T-helper 17 cell (primary cell): Measurements from ENCODE around the gene USP54. TPM values are rescaled to one million over a fixed set of nuclear protein-coding genes. Genes with fewer than 3 reads are reported as not detected.
A peak's percentile ranks its signal among the peaks of the same experiment; 100 is the strongest.
"Not testable (repeated sequence)": the region's sequence is repeated elsewhere in the genome, so short reads cannot be mapped to it uniquely, and the experiment has no call there.

Source experiments
- ATAC-seq: fragments of 150-1000 bp; cut with Tn5 transposase; 2 replicates; pipeline ENCODE4 v1.10.0; 2021; ENCODE audit warnings: mild to moderate bottlenecking, moderate library complexity
- DNase-seq, 3 donors: peaks; one replicate each; pipeline versions ENCODE4 v3.0.0 to v3.0.0-alpha.2; 2020 to 2021
- H3K9me3 ChIP-seq: one replicate; pipeline ENCODE4 v1.7.0; 2013; ENCODE audit warnings: low read length, mild to moderate bottlenecking; ENCODE audit not compliant: control insufficient read depth, poor library complexity, severe bottlenecking
- H3K27ac Mint-ChIP-seq: one replicate; pipeline ENCODE4 v1.8.0; 2022; ENCODE audit warnings: mild to moderate bottlenecking, moderate library complexity, mixed read lengths
- H3K27me3 Mint-ChIP-seq: one replicate; pipeline ENCODE4 v1.8.0; 2022; ENCODE audit warnings: mixed read lengths
- H3K36me3 Mint-ChIP-seq: one replicate; pipeline ENCODE4 v1.8.0; 2022; ENCODE audit warnings: low read depth, mixed read lengths
- H3K4me1 Mint-ChIP-seq: one replicate; pipeline ENCODE4 v1.8.0; 2022; ENCODE audit warnings: mild to moderate bottlenecking, mixed read lengths
- H3K4me3 Mint-ChIP-seq: one replicate; pipeline ENCODE4 v1.8.0; 2022; ENCODE audit warnings: mild to moderate bottlenecking, moderate library complexity, mixed read lengths
- total RNA-seq, 4 donors: library from RNA in 2 of 4; stranded (reverse) in 2 of 4; gene quantifications; one replicate each; pipeline ENCODE4 v1.2.3 and lab custom pipeline; 2022 to 2026

USP54 gene
- total RNA-seq, 2 donors from 2014 or later = 3.6 TPM

DNA sequence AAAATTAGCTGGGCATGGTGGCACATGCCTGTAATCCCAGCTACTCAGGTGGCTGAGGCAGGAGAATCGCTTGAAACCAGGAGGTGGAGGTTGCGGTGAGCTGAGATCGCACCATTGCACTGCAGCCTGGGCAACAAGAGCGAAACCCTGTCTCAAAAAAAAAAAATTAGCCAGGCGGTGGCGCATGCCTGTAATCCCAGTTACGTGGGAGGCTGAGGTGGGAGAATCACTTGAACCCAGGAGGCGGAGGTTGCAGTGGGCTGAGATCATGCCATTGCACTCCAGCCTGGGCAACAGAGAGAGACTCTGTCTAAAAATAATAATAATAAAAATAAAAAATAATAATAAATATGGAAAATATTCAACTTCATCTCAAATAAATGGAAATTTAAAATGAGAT, 26.0 kb upstream of the USP54 start:
- not testable (repeated sequence) for H3K4me1 Mint-ChIP-seq, H3K27ac Mint-ChIP-seq, H3K4me3 Mint-ChIP-seq, H3K27me3 Mint-ChIP-seq, DNase-seq, ATAC-seq, H3K36me3 Mint-ChIP-seq, H3K9me3 ChIP-seq

DNA sequence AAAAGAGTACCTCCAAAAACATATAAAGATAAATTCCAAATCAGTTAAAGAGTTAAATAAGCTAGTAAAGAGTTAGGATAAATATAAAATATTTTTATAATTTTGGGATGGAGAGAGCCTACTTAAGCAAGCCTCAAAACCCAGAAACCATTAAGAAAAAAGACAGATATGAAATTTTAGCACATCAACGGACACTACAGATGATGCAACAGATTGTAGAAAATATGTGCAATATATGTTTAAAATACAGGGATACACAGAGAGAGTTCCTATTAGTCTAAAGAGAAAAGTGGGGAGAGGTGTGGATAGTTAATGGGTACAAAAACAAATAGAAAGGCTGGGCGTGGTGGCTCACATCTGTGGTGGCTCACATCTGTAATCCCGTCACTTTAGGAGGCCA, 23.6 kb upstream of the USP54 start:
- H3K4me3 Mint-ChIP-seq = no peak overlapping the region

DNA sequence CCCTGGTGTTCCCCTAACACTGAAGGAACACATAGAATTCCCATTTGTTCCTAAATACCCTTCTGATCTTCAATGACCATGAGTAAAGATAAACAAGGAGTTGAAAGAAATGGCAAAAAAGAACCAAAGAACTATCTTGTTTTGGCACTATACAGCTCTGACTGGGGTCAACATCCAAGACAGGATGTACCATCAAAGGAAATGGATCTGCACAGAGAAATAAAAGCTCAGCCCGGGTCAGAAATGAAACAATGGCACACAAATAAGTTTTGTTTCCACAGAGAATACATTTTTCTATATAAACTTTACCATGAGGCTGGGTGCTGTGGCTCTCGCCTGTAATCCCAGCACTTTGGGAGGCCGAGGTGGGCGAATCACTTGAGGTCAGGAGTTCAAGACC, 18.0 kb upstream of the USP54 start:
- Mint-ChIP-seq H3K36me3 (peaks cover 3% of the 10 kb centered on the region), H3K27ac (no peak overlapping the region), H3K27me3 (no peaks in the 10 kb centered on the region), H3K4me3 (no peak overlapping the region), H3K4me1 (no peaks in the 10 kb centered on the region)
- ATAC-seq = no peak
- DNase-seq = no peak
- no peaks in the 10 kb centered on the region for H3K9me3 ChIP-seq

More for the DNA sequence above, 23.6 kb upstream of the USP54 start:
- no peaks in the 10 kb centered on the region for H3K36me3 Mint-ChIP-seq
- H3K27ac Mint-ChIP-seq = peak overlapping the region; percentile 63
- DNase-seq (no peak), ATAC-seq (no peak)
- H3K27me3 Mint-ChIP-seq = no peaks in the 10 kb centered on the region
- H3K4me1 Mint-ChIP-seq = no peaks in the 10 kb centered on the region
- H3K9me3 ChIP-seq = no peaks in the 10 kb centered on the region

DNA sequence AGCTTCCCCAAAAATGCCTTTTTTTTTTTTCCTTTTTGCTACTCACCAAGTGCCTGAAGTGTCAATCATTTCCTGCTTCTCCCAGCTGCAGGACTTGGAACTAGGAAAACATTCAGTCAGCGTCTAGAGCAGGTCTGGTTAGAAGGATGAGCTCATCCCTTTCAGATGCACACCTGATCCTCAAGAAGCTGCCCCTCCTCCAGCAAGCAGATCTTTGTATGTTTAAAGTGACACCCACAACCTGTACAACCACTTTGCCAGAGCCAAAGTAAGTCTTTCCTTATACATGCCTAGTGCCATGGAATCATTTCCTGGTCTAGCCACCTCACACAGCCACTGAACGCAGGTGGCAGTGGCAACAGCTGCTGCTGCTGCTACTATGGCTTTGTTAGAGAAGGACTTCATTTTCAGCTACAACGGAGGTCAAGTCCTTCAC, 10.4 kb upstream of the USP54 start:
- H3K4me3 Mint-ChIP-seq = no peak overlapping the region
- H3K27ac Mint-ChIP-seq = no peak overlapping the region
- ATAC-seq (no peak), DNase-seq (no peak)
- no peaks in the 10 kb centered on the region for H3K9me3 ChIP-seq
- no peaks in the 10 kb centered on the region for H3K4me1 Mint-ChIP-seq
- H3K27me3 Mint-ChIP-seq = no peaks in the 10 kb centered on the region
- peaks cover 3% of the 10 kb centered on the region for H3K36me3 Mint-ChIP-seq

DNA sequence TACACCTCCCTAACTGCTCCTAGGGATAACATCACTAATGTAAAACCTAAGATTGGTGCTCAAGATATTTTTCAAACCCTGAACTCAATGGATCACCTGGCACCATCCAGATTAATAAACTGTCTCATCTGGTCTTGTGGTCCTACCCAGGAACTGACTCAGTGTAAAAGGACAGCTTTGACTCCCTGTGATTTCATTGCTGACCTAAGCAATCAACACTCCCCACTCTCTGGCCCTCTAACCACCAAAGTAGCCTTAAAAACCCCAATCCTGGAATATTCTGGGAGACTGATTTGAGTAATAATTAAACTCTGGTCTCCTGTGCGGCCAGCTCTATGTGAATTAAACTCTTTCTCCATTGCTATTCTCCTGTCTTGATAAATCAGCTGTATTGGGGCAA, 6.2 kb upstream of the USP54 start:
- ATAC-seq = no peak
- Mint-ChIP-seq H3K4me3 (no peak overlapping the region), H3K4me1 (no peaks in the 10 kb centered on the region), H3K27me3 (no peaks in the 10 kb centered on the region), H3K27ac (peak overlapping the region; percentile 49), H3K36me3 (no peaks in the 10 kb centered on the region)
- DNase-seq = no peak
- no peaks in the 10 kb centered on the region for H3K9me3 ChIP-seq

DNA sequence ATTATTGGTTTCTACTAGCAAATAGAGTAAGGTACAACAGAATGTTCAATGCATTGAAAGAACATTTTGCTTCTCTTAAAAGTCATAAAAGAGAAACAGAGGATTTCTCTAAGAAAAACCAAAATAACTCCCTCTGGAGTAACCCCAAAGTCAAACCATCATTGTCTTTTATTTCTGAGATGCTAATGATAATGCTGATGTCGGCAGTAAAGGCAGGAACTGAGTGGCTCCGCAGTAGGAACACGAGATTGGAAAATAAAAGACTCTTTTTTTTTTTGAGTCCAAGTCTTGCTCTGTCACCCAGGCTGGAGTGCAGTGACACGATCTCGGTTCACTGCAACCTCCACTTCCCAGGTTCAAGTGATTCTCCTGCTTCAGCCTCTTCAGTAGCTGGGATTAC, 2.7 kb upstream of the USP54 start:
- H3K27ac Mint-ChIP-seq = no peak overlapping the region
- ATAC-seq = no peak
- no peaks in the 10 kb centered on the region for H3K36me3 Mint-ChIP-seq
- H3K4me3 Mint-ChIP-seq = no peak overlapping the region
- H3K9me3 ChIP-seq = no peaks in the 10 kb centered on the region
- H3K27me3 Mint-ChIP-seq = no peaks in the 10 kb centered on the region
- peaks cover 11% of the 10 kb centered on the region for H3K4me1 Mint-ChIP-seq
- DNase-seq = no peak

DNA sequence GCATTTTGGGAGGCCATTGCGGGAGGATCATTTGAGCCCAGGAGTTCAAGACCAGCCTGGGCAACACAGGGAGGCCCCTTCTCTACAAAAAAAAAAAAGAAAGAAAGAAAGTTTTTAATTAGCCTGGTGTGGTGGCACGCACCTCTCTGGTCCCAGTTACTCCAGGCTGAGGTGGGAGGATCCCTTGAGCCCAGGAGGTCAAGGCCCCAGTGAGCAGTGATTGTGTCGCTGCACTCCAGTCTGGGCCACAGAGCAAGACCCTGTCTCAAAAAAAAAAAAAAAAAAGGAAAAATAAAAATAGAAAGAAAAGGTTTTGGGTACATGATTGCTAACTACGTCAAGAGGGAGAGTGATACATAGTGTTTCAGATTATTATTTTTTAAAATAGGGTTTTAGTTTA, 2.0 kb upstream of the USP54 start:
- Mint-ChIP-seq H3K27me3 (no peaks in the 10 kb centered on the region), H3K27ac (no peak overlapping the region), H3K36me3 (no peaks in the 10 kb centered on the region), H3K4me1 (peaks cover 11% of the 10 kb centered on the region), H3K4me3 (no peak overlapping the region)
- DNase-seq = no peak
- no peaks in the 10 kb centered on the region for H3K9me3 ChIP-seq
- ATAC-seq = no peak

DNA sequence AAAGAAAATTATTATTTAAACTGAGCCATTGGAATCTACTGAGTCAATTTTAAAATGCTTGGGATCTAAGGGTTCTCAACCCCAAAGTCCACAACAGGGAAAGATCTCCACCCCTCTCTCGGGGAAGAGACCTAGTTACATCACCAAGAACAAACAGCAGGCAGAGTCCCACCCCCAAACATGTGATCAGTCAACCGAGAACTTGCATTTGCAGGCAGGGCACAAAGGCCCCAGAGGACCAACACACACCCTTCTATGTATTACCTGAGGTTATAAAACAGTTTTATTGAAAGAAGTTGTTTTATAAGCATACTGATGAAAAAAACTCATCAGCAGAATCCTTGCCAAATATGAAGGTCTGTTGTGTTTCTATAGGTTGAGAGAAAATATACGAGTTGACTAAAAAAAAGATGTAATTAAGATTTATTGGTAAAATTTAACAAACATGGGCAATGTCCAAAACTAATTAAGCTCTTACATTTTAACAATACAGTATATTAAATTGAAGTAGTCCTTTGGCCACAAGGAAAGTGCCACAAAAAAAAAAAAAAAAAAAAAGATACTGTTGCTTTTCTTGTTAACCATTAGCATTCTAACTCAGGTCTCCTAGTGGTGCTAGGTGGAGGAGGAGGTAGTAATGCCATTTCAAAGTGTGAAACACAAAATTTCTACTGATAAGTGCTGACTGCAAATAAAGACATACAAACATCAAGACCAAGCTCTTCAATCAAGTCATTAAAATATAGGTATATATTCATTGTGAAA, 975 bp upstream of the USP54 start:
- peak overlapping the region; percentile 76 for H3K27ac Mint-ChIP-seq
- no peaks in the 10 kb centered on the region for H3K36me3 Mint-ChIP-seq
- DNase-seq = no peak
- ATAC-seq = peak; percentile 58
- H3K9me3 ChIP-seq = no peaks in the 10 kb centered on the region
- peaks cover 11% of the 10 kb centered on the region for H3K4me1 Mint-ChIP-seq
- H3K4me3 Mint-ChIP-seq = no peak overlapping the region
- H3K27me3 Mint-ChIP-seq = no peaks in the 10 kb centered on the region

DNA sequence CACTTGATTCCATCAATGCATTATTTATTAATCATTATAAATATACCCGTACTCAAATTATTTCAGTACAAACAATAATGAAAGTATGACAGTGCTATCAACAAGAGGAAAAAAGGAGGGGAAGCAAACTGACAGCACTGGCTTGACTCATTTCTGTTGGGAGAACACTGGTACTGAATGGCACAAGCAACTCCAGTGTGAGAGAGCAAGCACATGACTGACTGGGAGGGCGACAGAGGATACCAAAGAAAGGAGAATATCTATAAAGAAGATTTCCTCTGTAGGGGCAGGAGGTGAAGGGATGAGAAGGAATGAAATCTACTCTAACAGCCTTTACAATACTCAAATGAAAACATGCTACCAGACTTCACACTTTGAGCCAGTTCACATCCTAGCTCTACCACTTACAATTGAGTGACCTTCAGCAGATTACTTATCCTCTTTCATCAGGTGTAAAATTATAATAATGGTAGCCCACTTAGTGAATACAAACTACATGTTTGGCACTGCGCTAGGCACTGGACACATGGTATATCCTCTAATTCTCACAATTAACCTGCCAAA, 1.5 kb downstream of the USP54 start:
- Mint-ChIP-seq H3K27me3 (no peaks in the 10 kb centered on the region), H3K27ac (no peak overlapping the region), H3K36me3 (no peaks in the 10 kb centered on the region), H3K4me3 (no peak overlapping the region), H3K4me1 (peaks cover 11% of the 10 kb centered on the region)
- no peak for ATAC-seq
- DNase-seq = no peak
- H3K9me3 ChIP-seq = no peaks in the 10 kb centered on the region

DNA sequence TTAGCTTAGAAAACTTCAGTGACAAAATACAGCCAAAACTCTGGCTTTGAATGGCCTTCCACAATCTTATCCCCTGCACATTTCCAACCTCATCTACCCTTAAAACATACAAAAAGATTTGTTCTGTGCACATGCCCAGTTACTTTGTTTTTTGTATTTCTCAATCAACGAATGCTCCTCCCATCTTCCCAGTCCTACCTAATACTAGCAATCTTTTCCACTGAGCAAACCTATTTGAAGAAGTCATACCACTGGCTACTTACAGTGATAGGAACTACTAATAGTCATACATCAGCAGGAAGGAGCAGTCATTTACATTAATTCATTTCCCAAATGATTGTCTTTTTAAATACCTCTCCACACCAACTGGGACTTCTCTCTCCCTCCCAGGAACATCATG, 2.5 kb downstream of the USP54 start:
- peaks cover 11% of the 10 kb centered on the region for H3K4me1 Mint-ChIP-seq
- no peak overlapping the region for H3K4me3 Mint-ChIP-seq
- H3K27me3 Mint-ChIP-seq = no peaks in the 10 kb centered on the region
- H3K27ac Mint-ChIP-seq = no peak overlapping the region
- no peaks in the 10 kb centered on the region for H3K9me3 ChIP-seq
- DNase-seq (no peak), ATAC-seq (no peak)
- H3K36me3 Mint-ChIP-seq = no peaks in the 10 kb centered on the region

DNA sequence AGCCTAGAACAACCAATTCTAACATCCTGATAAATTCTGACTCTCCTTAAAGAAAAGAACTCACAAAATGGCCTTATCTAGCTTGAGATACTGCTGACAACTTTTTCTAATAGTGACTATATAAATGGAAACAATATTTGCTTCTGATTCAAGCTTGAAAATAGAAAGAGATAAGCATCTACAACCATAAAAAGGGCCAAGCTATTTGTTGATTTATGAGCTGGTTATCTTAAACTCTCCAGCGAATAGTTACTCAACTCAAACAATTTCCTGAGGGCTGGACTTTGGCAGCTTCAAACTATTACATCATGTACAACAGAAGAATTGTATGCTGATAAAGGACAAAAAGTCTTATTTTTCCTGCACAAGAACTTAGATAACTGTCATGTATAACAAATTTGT, 4.6 kb downstream of the USP54 start:
- no peak for ATAC-seq
- no peak overlapping the region for H3K4me3 Mint-ChIP-seq
- H3K27ac Mint-ChIP-seq = no peak overlapping the region
- DNase-seq = no peak
- no peaks in the 10 kb centered on the region for H3K9me3 ChIP-seq
- no peaks in the 10 kb centered on the region for H3K27me3 Mint-ChIP-seq
- H3K36me3 Mint-ChIP-seq = no peaks in the 10 kb centered on the region
- peaks cover 6% of the 10 kb centered on the region for H3K4me1 Mint-ChIP-seq

DNA sequence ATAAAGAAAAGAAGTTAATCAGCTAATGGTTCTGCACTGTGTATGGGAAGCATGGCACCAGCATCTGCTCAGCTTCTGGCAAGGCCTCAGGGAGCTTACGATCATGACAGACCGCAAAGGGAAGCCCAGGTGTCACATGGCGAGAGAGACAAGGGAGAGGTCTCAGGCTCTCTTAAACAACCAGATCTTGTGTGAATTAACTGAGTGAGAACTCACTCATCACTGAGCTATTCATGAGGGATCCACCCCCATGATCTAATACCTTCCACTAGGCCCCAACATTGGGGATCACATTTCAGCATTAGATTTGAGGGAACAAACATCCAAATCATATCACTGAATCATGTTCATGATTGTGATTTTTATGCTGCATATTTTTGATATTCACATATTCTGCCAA, 5.8 kb downstream of the USP54 start:
- no peak for DNase-seq
- no peaks in the 10 kb centered on the region for H3K4me1 Mint-ChIP-seq
- H3K27me3 Mint-ChIP-seq = no peaks in the 10 kb centered on the region
- no peaks in the 10 kb centered on the region for H3K9me3 ChIP-seq
- no peak for ATAC-seq
- no peak overlapping the region for H3K4me3 Mint-ChIP-seq
- H3K27ac Mint-ChIP-seq = no peak overlapping the region
- H3K36me3 Mint-ChIP-seq = no peaks in the 10 kb centered on the region

DNA sequence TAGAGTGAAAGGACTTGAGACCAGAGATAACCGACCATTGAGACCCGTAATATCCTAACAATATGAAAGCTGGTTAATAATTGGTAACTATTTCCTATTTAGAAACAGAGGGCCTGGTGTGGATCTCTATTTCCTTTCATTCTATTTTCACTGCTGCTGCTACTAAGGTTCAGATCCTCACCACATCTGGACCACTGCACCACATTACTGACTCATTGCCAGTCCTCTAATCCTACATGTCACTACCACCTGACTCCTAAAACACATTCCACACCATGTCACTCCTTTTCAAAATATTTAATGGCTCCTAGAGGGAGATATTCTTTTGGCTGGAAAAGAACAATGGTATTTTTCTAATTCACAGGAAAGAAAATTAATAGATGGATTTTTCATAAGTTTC, 6.4 kb downstream of the USP54 start:
- no peak overlapping the region for H3K4me3 Mint-ChIP-seq
- DNase-seq (no peak), ATAC-seq (no peak)
- H3K27me3 Mint-ChIP-seq = no peaks in the 10 kb centered on the region
- no peaks in the 10 kb centered on the region for H3K4me1 Mint-ChIP-seq
- no peak overlapping the region for H3K27ac Mint-ChIP-seq
- no peaks in the 10 kb centered on the region for H3K9me3 ChIP-seq
- no peaks in the 10 kb centered on the region for H3K36me3 Mint-ChIP-seq

DNA sequence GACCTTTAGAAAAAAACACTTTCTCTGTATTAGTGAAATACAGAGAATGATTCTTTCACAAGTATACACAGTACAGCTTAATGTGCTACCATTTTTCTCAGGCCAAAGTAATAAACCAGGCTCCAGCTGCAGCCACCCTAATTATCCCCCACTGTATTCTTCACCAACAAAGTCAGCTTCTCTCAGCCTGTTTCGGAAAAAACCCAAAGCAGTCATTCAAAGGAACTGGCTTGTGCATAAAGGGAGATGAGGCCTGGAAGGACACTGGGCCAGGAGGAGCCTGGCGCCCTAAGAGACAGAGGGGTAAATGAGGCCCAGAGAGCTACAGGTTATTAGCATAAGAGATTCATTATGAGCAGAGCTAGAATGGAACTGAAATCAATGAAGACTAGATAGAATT, 9.2 kb downstream of the USP54 start:
- peaks cover 4% of the 10 kb centered on the region for H3K4me1 Mint-ChIP-seq
- no peak for DNase-seq
- H3K4me3 Mint-ChIP-seq = no peak overlapping the region
- no peak overlapping the region for H3K27ac Mint-ChIP-seq
- no peaks in the 10 kb centered on the region for H3K27me3 Mint-ChIP-seq
- no peak for ATAC-seq
- H3K9me3 ChIP-seq = no peaks in the 10 kb centered on the region
- H3K36me3 Mint-ChIP-seq = no peaks in the 10 kb centered on the region
